H1 (cell line): Measurements from ENCODE around the gene AGAP1. TPM values are rescaled to one million over a fixed set of nuclear protein-coding genes. Genes with fewer than 3 reads are reported as not detected.

Experiments
- CTCF ChIA-PET: fragments of 300-600 bp; sonication (Branson Sonifier 250); formaldehyde crosslinking; loops from one replicate; lab custom pipeline; 2021; ENCODE audit not compliant: partially characterized antibody; lab: Charles Lee
- POLR2A ChIA-PET: fragments of 300-600 bp; sonication (Branson Sonifier 250); formaldehyde crosslinking; loops from one replicate; lab custom pipeline; 2021; ENCODE audit warnings: inconsistent platforms; ENCODE audit not compliant: partially characterized antibody; lab: Charles Lee
- DNase-seq, 2 experiments: peaks; one replicate each; pipeline versions ENCODE4 v3.0.0 to v3.0.0-alpha.2; 2010 to 2022; ENCODE audit warnings: low spot score in 2 of 2, low read depth in 1 of 2, mixed read lengths in 1 of 2
- FAIRE-seq: peaks from 2 replicates; lab custom pipeline; 2011; peaks lifted over from hg19 to GRCh38; lab: Jason Lieb, UNC
- H2AFZ ChIP-seq: 2 replicates; pipeline ENCODE4 v1.8.1; 2012; ENCODE audit warnings: low read length, inconsistent platforms
- H2AK5ac ChIP-seq: 2 replicates; pipeline ENCODE4 v1.6.1; 2013; ENCODE audit warnings: low read depth, low read length
- H2BK120ac ChIP-seq: replicated peaks from 2 replicates; pipeline ENCODE3; 2013; ENCODE audit warnings: low read depth, low read length, inconsistent platforms
- H2BK12ac ChIP-seq: 2 replicates; pipeline ENCODE4 v1.6.1; 2013; ENCODE audit warnings: low read depth, low read length
- H2BK15ac ChIP-seq: 2 replicates; pipeline ENCODE4 v1.6.1; 2013; ENCODE audit warnings: low read length
- H2BK20ac ChIP-seq: 2 replicates; pipeline ENCODE4 v1.6.1; 2013; ENCODE audit warnings: low read length
- H2BK5ac ChIP-seq: 2 replicates; pipeline ENCODE4 v1.6.1; 2013; ENCODE audit warnings: low read depth, low read length
- H3K14ac ChIP-seq: 2 replicates; pipeline ENCODE4 v1.6.1; 2013; ENCODE audit warnings: inconsistent platforms; ENCODE audit not compliant: insufficient read length
- H3K18ac ChIP-seq: 2 replicates; pipeline ENCODE4 v1.6.1; 2013; ENCODE audit warnings: low read length; ENCODE audit errors: extremely low read depth
- H3K23ac ChIP-seq: 2 replicates; pipeline ENCODE4 v1.6.1; 2013; ENCODE audit warnings: inconsistent platforms; ENCODE audit not compliant: insufficient read length
- H3K23me2 ChIP-seq: 2 replicates; pipeline ENCODE4 v1.6.1; 2013; ENCODE audit warnings: low read depth, low read length
- H3K27ac ChIP-seq: 2 replicates; pipeline ENCODE4 v1.6.1; 2011; ENCODE audit warnings: low read depth, low read length, inconsistent platforms
- H3K27me3 ChIP-seq, 4 experiments: replicated peaks in 1 of 4; 1 replicate in 1 of 4; 2 replicates in 3 of 4; pipeline versions ENCODE4 v1.6.1 to v1.8.1; 2011 to 2013; ENCODE audit warnings: low read length in 3 of 4, mild to moderate bottlenecking in 3 of 4, inconsistent platforms in 2 of 4, mixed read lengths in 2 of 4, moderate library complexity in 1 of 4; ENCODE audit not compliant: control insufficient read depth in 3 of 4, insufficient read depth in 3 of 4; ENCODE audit errors: extremely low read depth in 1 of 4
- H3K36me3 ChIP-seq, 4 experiments: 2 replicates each; pipeline versions ENCODE4 v1.6.1 to v1.8.1; 2011 to 2013; ENCODE audit warnings: mild to moderate bottlenecking in 4 of 4, low read length in 3 of 4, moderate library complexity in 2 of 4, control low read depth in 1 of 4, inconsistent platforms in 1 of 4; ENCODE audit not compliant: insufficient read depth in 4 of 4, control insufficient read depth in 2 of 4
- H3K4ac ChIP-seq: replicated peaks from 2 replicates; pipeline ENCODE3; 2013; ENCODE audit warnings: low read length, low read depth, mixed read lengths, inconsistent platforms; ENCODE audit not compliant: insufficient read length
- H3K4me1 ChIP-seq, 4 experiments: replicated peaks in 1 of 4; 1 replicate in 1 of 4; 2 replicates in 3 of 4; pipeline versions ENCODE4 v1.6.1 to v1.8.1; 2011 to 2013; ENCODE audit warnings: low read length in 3 of 4, inconsistent platforms in 2 of 4, mixed read lengths in 1 of 4; ENCODE audit not compliant: insufficient read depth in 4 of 4, control insufficient read depth in 3 of 4
- H3K4me2 ChIP-seq, 2 experiments: 2 replicates each; pipeline versions ENCODE4 v1.6.1 to v1.8.1; 2011 to 2013; ENCODE audit warnings: low read depth in 2 of 2, low read length in 2 of 2, control low read depth in 1 of 2, inconsistent platforms in 1 of 2, mild to moderate bottlenecking in 1 of 2; ENCODE audit not compliant: insufficient read depth in 1 of 2
- H3K4me3 ChIP-seq, 4 experiments: fragments of 200-600, 300-600 bp in 1 of 4; sonication (generic), shearing (Covaris generic), sonication (Bioruptor Twin) in 1 of 4; 2 replicates each; pipeline versions ENCODE4 v1.5.1 to v1.8.1; 2011 to 2016; ENCODE audit warnings: low read length in 4 of 4, low read depth in 3 of 4, control low read depth in 2 of 4, inconsistent platforms in 2 of 4, mild to moderate bottlenecking in 2 of 4, mixed read lengths in 1 of 4, moderate library complexity in 1 of 4; ENCODE audit not compliant: insufficient read depth in 2 of 4; ENCODE audit errors: extremely low read depth in 1 of 4
- H3K56ac ChIP-seq: replicated peaks from 2 replicates; pipeline ENCODE3; 2013; ENCODE audit warnings: low read depth, mild to moderate bottlenecking, mixed read lengths, low read length, inconsistent platforms; ENCODE audit not compliant: insufficient read length
- H3K79me1 ChIP-seq: 2 replicates; pipeline ENCODE4 v1.6.1; 2013; ENCODE audit warnings: low read depth, low read length, control low read depth
- H3K79me2 ChIP-seq, 2 experiments: 2 replicates each; pipeline versions ENCODE4 v1.6.1 to v1.8.1; 2012 to 2013; ENCODE audit warnings: low read length in 2 of 2, mild to moderate bottlenecking in 2 of 2, inconsistent platforms in 1 of 2; ENCODE audit not compliant: insufficient read depth in 2 of 2, control insufficient read depth in 1 of 2
- H3K9ac ChIP-seq, 4 experiments: replicated peaks in 1 of 4; 1 replicate in 1 of 4; 2 replicates in 3 of 4; pipeline versions ENCODE4 v1.6.1 to v1.8.1; 2011 to 2013; ENCODE audit warnings: low read depth in 3 of 4, low read length in 3 of 4, control low read depth in 2 of 4, mild to moderate bottlenecking in 2 of 4, moderate library complexity in 2 of 4, inconsistent platforms in 1 of 4; ENCODE audit errors: extremely low read depth in 1 of 4
- H3K9me3 ChIP-seq, 2 experiments: 2 replicates each; pipeline versions ENCODE4 v1.6.1 to v1.8.1; 2012 to 2013; ENCODE audit warnings: mild to moderate bottlenecking in 2 of 2, moderate library complexity in 2 of 2, control low read depth in 1 of 2, inconsistent platforms in 1 of 2, low read depth in 1 of 2, low read length in 1 of 2, mixed read lengths in 1 of 2; ENCODE audit not compliant: insufficient read depth in 2 of 2
- H4K20me1 ChIP-seq, 2 experiments: replicated peaks in 1 of 2; 2 replicates each; pipeline versions ENCODE3 to v1.8.1; 2011 to 2013; ENCODE audit warnings: inconsistent platforms in 2 of 2, low read length in 2 of 2, mild to moderate bottlenecking in 1 of 2; ENCODE audit not compliant: insufficient read depth in 2 of 2, control insufficient read depth in 1 of 2
- H4K5ac ChIP-seq: 2 replicates; pipeline ENCODE4 v1.6.1; 2013; ENCODE audit warnings: low read length, low read depth, mixed read lengths, inconsistent platforms; ENCODE audit not compliant: insufficient read length
- H4K8ac ChIP-seq: 2 replicates; pipeline ENCODE4 v1.8.0; 2013; ENCODE audit warnings: mild to moderate bottlenecking, moderate library complexity, low read length, inconsistent platforms; ENCODE audit not compliant: insufficient read depth; ENCODE audit errors: extremely low read depth
- H4K91ac ChIP-seq: replicated peaks from 2 replicates; pipeline ENCODE3; 2013; ENCODE audit warnings: low read length, mixed read lengths, inconsistent platforms; ENCODE audit not compliant: insufficient read length
- SP2 ChIP-seq: IDR thresholded peaks from 2 replicates; pipeline ENCODE4 v1.6.1; 2012; ENCODE audit warnings: mild to moderate bottlenecking, low read length, inconsistent platforms
- SRF ChIP-seq: IDR thresholded peaks from 2 replicates; pipeline ENCODE4 v1.6.1; 2011; ENCODE audit warnings: mild to moderate bottlenecking, low read depth, low read length, moderate library complexity
- TCF12 ChIP-seq: IDR thresholded peaks from 2 replicates; pipeline ENCODE4 v1.6.1; 2011; ENCODE audit warnings: low read depth, mild to moderate bottlenecking, low read length
- WGBS, 2 experiments: shearing (Covaris generic) in 1 of 2; methylation state at CpG; one replicate each; pipeline versions ENCODE4 v1.1.6 to v1.1.7; 2013 to 2015; ENCODE audit warnings: low lambda C conversion rate in 2 of 2, mixed read lengths in 2 of 2, inconsistent platforms in 1 of 2, low coverage in 1 of 2, missing lambda C conversion rate in 1 of 2; ENCODE audit not compliant: insufficient replicate concordance in 2 of 2, insufficient coverage in 1 of 2, insufficient read length in 1 of 2; ENCODE audit errors: extremely low coverage in 1 of 2, missing lambda C conversion rate in 1 of 2; 5-methylcytosine and 5-hydroxymethylcytosine counted together
- polyA plus RNA-seq, 7 experiments: library from polyadenylated mRNA; depleted of rRNA in 3 of 7; stranded (reverse) in 5 of 7; unstranded in 2 of 7; fragments of >200 nt in 5 of 7; fragments of 200-250 nt in 2 of 7; gene quantifications; 1 replicate in 5 of 7; 2 replicates in 1 of 7; 4 replicates in 1 of 7; pipeline versions ENCODE4 v1.2.1 to v1.2.3, GENCODE V29; 2011 to 2013; ENCODE audit warnings: missing spikeins in 2 of 7, mixed read lengths in 2 of 7
- total RNA-seq: library from RNA; stranded (reverse); fragmentation: NEBNext Ultra II Directional; extraction: Animal tissue kit (Norgen Biotek cat#: 25700); gene quantifications from 2 replicates; pipeline ENCODE4 v1.2.1, GENCODE V29; 2021

Gene AGAP1
- total and polyA plus RNA-seq, 2 of the 8 experiments (the other 6 are each of a cell fraction or from before 2014, with no cell fraction given): 18.1 to 39.4 TPM

- Histone ChIP-seq H4K91ac (no peak overlapping the region), H3K4ac (no peak overlapping the region), H3K9me3 (no peaks in the 10 kb centered on the region), H3K36me3 (no peaks in the 10 kb centered on the region), H3K14ac (no peak overlapping the region), H4K20me1 (peaks cover 0 to 2% of the 10 kb centered on the region in 2 experiments), H3K4me3 (no peak overlapping the region), H4K8ac (no peak overlapping the region), H2BK12ac (no peak overlapping the region), H2BK20ac (no peak overlapping the region), H3K27ac (no peak overlapping the region), H3K27me3 (no peaks in the 10 kb centered on the region), H4K5ac (no peak overlapping the region), H2AK5ac (no peak overlapping the region), H3K23ac (no peak overlapping the region), H3K79me1 (peaks cover 3% of the 10 kb centered on the region; the same call in 1 of the 2 replicates), H2AFZ (no peak overlapping the region), H3K4me2 (no peak overlapping the region), H3K23me2 (no peaks in the 10 kb centered on the region), H3K4me1 (no peaks in the 10 kb centered on the region), H2BK5ac (no peak overlapping the region), H3K9ac (no peak overlapping the region), H3K79me2 (peaks cover 0 to 50% of the 10 kb centered on the region in 2 experiments; a peak in 3 of 4 replicates), H2BK15ac (no peak overlapping the region), H3K56ac (no peak overlapping the region), H3K18ac (no peak overlapping the region), H2BK120ac (no peak overlapping the region)
- ChIA-PET POLR2A (no interaction called here), CTCF (interaction anchor here (0.7 to 1.7 kb wide), 6 partner anchors 9 to 307 kb away, joined by 3 to 7 read pairs (median 4); no protein-coding TSS in a partner anchor)
- DNase-seq (no peak), FAIRE-seq (no peak)
- 75% methylated on average over 3 of the region's 3 CpGs; no CpG with 5 or more reads in 1 of the 2 experiments for WGBS, 2 experiments
- TF ChIP-seq SP2 (no peak), TCF12 (no peak), SRF (no peak)
Observed at GRCh38 chr2:235647877-235648276, 154.0 kb downstream of the AGAP1 start.
